Liver (tissue), 9 donors: ENCODE results near the gene THADA. TPM values are rescaled to one million over a fixed set of nuclear protein-coding genes. Genes with fewer than 3 reads are reported as not detected.

Experiments used
- DNase-seq: peaks from one replicate; pipeline ENCODE4 v3.0.0-alpha.2; 2017; ENCODE audit warnings: low spot score
- H3K27ac ChIP-seq, 2 donors: one replicate each; pipeline ENCODE4 v1.7.0; 2013; ENCODE audit warnings: inconsistent platforms in 2 of 2, low read length in 2 of 2, control low read depth in 1 of 2, low read depth in 1 of 2, mild to moderate bottlenecking in 1 of 2
- H3K27me3 ChIP-seq, 4 donors: one replicate each; pipeline versions ENCODE4 v1.6.1 to v1.7.0; 2013; ENCODE audit warnings: low read length in 3 of 4, inconsistent platforms in 1 of 4, mild to moderate bottlenecking in 1 of 4, moderate library complexity in 1 of 4; ENCODE audit not compliant: control insufficient read depth in 4 of 4, insufficient read depth in 4 of 4
- H3K36me3 ChIP-seq, 4 donors: one replicate each; pipeline versions ENCODE4 v1.6.1 to v1.7.0; 2013; ENCODE audit warnings: low read length in 3 of 4, mild to moderate bottlenecking in 3 of 4, low read depth in 1 of 4, moderate library complexity in 1 of 4; ENCODE audit not compliant: control insufficient read depth in 4 of 4, insufficient read depth in 3 of 4
- H3K4me1 ChIP-seq, 4 donors: one replicate each; pipeline versions ENCODE4 v1.6.1 to v1.7.0; 2013; ENCODE audit warnings: low read length in 3 of 4, mild to moderate bottlenecking in 3 of 4, moderate library complexity in 1 of 4; ENCODE audit not compliant: control insufficient read depth in 4 of 4, insufficient read depth in 4 of 4
- H3K4me3 ChIP-seq, 3 donors: one replicate each; pipeline versions ENCODE4 v1.6.1 to v1.7.0; 2013; ENCODE audit warnings: low read length in 3 of 3, control low read depth in 1 of 3, low read depth in 1 of 3, mild to moderate bottlenecking in 1 of 3
- H3K9ac ChIP-seq, 2 donors: one replicate each; pipeline ENCODE4 v1.7.0; 2013; ENCODE audit warnings: low read length in 2 of 2, mild to moderate bottlenecking in 2 of 2, moderate library complexity in 2 of 2, control low read depth in 1 of 2, low read depth in 1 of 2
- H3K9me3 ChIP-seq, 4 donors: one replicate each; pipeline versions ENCODE4 v1.6.1 to v1.7.0; 2013; ENCODE audit warnings: low read length in 3 of 4; ENCODE audit not compliant: control insufficient read depth in 4 of 4
- FOXA1 ChIP-seq: IDR thresholded peaks from 2 replicates; pipeline ENCODE4 v1.6.1; 2016; ENCODE audit warnings: antibody characterized with exemption
- HNF4G ChIP-seq: IDR thresholded peaks from 2 replicates; pipeline ENCODE4 v1.6.1; 2016; ENCODE audit warnings: antibody characterized with exemption
- JUND ChIP-seq, 2 donors: IDR thresholded peaks; 2 replicates each; pipeline ENCODE4 v1.6.1; 2016; ENCODE audit warnings: antibody characterized with exemption in 2 of 2
- MAX ChIP-seq: IDR thresholded peaks from 2 replicates; pipeline ENCODE4 v1.6.1; 2016; ENCODE audit warnings: antibody characterized with exemption
- NR2F2 ChIP-seq: IDR thresholded peaks from 2 replicates; pipeline ENCODE4 v1.6.1; 2016; ENCODE audit warnings: antibody characterized with exemption
- RAD21 ChIP-seq, 2 donors: IDR thresholded peaks; 2 replicates each; pipeline ENCODE4 v1.6.1; 2016; ENCODE audit warnings: antibody characterized with exemption in 2 of 2, mild to moderate bottlenecking in 2 of 2
- REST ChIP-seq: IDR thresholded peaks from 2 replicates; pipeline ENCODE4 v1.6.1; 2016; ENCODE audit warnings: antibody characterized with exemption, mild to moderate bottlenecking
- RXRA ChIP-seq, 2 donors: IDR thresholded peaks; 2 replicates each; pipeline ENCODE4 v1.6.1; 2017 to 2018; ENCODE audit warnings: antibody characterized with exemption in 2 of 2, mild to moderate bottlenecking in 1 of 2
- TAF1 ChIP-seq: conservative IDR thresholded peaks from 2 replicates; pipeline ENCODE4 v1.6.1; 2016; ENCODE audit warnings: antibody characterized with exemption, mild to moderate bottlenecking
- YY1 ChIP-seq: IDR thresholded peaks from 2 replicates; pipeline ENCODE4 v1.6.1; 2016; ENCODE audit warnings: antibody characterized with exemption, mild to moderate bottlenecking
- WGBS: extraction: QIAGEN DNeasy Blood & Tissue Kit; methylation state at CpG from one replicate; pipeline ENCODE4 v1.1.7; 2013; 5-methylcytosine and 5-hydroxymethylcytosine counted together
- polyA plus RNA-seq, 2 donors: library from polyadenylated mRNA; stranded (reverse) in 1 of 2; unstranded in 1 of 2; fragments of 200-250 nt in 1 of 2; fragments of >200 nt in 1 of 2; fragmentation: Nextera tagmentation in 1 of 2; extraction: Ambion mirVana in 1 of 2; gene quantifications; one replicate each; pipeline versions ENCODE4 v1.2.1 to v1.2.3, GENCODE V29; 2013 to 2015
- total RNA-seq, 2 donors: library from RNA; depleted of rRNA; stranded (reverse); fragments of >200 nt; gene quantifications; one replicate each; pipeline ENCODE4 v1.2.3, GENCODE V29; 2014
- TF ChIP-seq, protein P1 (sequence below): fragments of 150-350 bp; IDR thresholded peaks from 2 replicates; pipeline ENCODE4 v1.5.1; 2017; ENCODE audit warnings: improper control_type of control experiment, low read depth, low read length; ENCODE audit not compliant: missing input control
- donor health status: healthy.
- donor health status: healthy.
- donor health status: healthy.
- donor health status: healthy.
- donor health status: healthy.

THADA gene
- total and polyA plus RNA-seq, 4 donors = 12.0 to 37.2 (median 22.3) TPM

DNA sequence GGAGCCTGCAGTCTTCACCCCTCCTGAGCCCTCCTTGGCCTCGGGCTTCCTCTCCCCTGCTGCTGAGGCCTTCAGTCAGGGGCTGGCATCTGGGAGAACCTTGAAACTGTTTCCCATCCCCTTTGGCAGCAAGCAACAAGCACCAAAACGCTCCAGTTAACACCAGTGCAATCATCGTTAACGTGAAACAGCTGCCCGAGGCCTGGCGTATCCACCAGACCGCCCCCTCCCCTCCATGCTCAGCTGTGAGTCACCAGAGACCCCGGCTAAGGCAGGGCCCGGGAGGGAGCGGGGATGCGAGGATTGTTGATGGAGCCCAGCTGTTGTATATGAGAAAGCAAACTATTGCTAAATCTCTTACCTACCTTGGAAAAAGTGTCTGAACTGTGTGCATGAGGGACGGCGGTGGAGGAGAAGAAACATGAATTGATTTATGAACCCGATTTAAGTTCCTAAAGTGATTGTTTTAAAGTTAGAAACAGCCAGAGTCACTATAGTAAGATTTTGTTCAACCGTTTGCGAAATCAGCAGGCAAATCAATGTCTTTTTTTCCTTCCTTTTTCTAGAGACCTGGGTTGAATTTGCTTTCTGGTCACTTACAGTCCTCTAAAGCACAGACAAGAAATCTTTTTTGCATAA lies 374.6 kb downstream of the THADA start:
- DNase-seq = peak; percentile 57
- 3% methylated on average over 16 of the region's 16 CpGs for WGBS
- H3K9me3 ChIP-seq = no peaks in the 10 kb centered on the region
- H3K4me3 ChIP-seq = peak overlapping the region in 2 of 3 donors; percentile 48 to 64
- TF ChIP-seq RAD21 (IDR thresholded peaks at IDR 0.05) (no peak), NR2F2 (no peak), TAF1 (no peak), JUND (IDR thresholded peaks at IDR 0.05) (no peak), RXRA (IDR thresholded peaks at IDR 0.05) (no peak), YY1 (peak; percentile 9), FOXA1 (no peak)
- H3K27me3 ChIP-seq = no peaks in the 10 kb centered on the region
- peaks cover 0 to 8% (median 1%) of the 10 kb centered on the region in 4 donors for H3K36me3 ChIP-seq
- peak overlapping the region; percentile 72 to 94 for H3K9ac ChIP-seq
- H3K27ac ChIP-seq = peak overlapping the region; percentile 76 to 89
- peaks cover 12 to 61% (median 48%) of the 10 kb centered on the region in 4 donors for H3K4me1 ChIP-seq

DNA sequence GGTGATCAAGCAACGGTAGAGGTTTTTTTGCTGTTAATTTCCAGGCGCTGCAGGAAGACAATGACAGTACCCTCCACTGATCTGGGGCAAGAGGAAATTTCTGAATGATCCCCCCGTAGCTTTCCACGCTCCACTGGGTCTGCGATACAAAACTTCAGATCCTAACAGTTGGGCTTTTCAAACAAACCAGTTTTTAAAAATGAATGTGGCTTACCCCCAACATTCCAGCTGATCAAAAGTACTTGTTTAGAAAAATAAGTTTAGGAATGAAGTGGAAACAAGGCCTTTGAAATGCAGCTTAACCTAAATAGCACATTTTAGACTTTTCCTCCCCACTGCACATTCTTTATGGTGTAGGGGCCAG lies 375.1 kb downstream of the THADA start:
- peaks cover 0 to 8% (median 1%) of the 10 kb centered on the region in 4 donors for H3K36me3 ChIP-seq
- H3K4me3 ChIP-seq = peak overlapping the region; percentile 48 to 64 (median 50)
- no peak for TF ChIP-seq HNF4G
- no peak for TF ChIP-seq REST
- no peak for TF ChIP-seq JUND (IDR thresholded peaks at IDR 0.05)
- TF ChIP-seq RAD21 (IDR thresholded peaks at IDR 0.05) = no peak
- no peak for TF ChIP-seq MAX
- TF ChIP-seq, protein P1, sequence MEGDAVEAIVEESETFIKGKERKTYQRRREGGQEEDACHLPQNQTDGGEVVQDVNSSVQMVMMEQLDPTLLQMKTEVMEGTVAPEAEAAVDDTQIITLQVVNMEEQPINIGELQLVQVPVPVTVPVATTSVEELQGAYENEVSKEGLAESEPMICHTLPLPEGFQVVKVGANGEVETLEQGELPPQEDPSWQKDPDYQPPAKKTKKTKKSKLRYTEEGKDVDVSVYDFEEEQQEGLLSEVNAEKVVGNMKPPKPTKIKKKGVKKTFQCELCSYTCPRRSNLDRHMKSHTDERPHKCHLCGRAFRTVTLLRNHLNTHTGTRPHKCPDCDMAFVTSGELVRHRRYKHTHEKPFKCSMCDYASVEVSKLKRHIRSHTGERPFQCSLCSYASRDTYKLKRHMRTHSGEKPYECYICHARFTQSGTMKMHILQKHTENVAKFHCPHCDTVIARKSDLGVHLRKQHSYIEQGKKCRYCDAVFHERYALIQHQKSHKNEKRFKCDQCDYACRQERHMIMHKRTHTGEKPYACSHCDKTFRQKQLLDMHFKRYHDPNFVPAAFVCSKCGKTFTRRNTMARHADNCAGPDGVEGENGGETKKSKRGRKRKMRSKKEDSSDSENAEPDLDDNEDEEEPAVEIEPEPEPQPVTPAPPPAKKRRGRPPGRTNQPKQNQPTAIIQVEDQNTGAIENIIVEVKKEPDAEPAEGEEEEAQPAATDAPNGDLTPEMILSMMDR = no peak
- no peak for TF ChIP-seq TAF1
- H3K9ac ChIP-seq = peak overlapping the region; percentile 72 to 94
- peak overlapping the region; percentile 76 to 89 for H3K27ac ChIP-seq
- WGBS = 38% methylated on average over 5 of the region's 5 CpGs
- no peak for DNase-seq
- peaks cover 12 to 61% (median 48%) of the 10 kb centered on the region in 4 donors for H3K4me1 ChIP-seq
- H3K27me3 ChIP-seq = no peaks in the 10 kb centered on the region
- H3K9me3 ChIP-seq = no peaks in the 10 kb centered on the region

- H3K27me3 ChIP-seq = no peaks in the 10 kb centered on the region
- H3K27ac ChIP-seq = peak overlapping the region; percentile 76 to 89
- H3K9ac ChIP-seq = peak overlapping the region; percentile 72 to 94
- no peaks in the 10 kb centered on the region for H3K9me3 ChIP-seq
- peaks cover 12 to 61% (median 46%) of the 10 kb centered on the region in 4 donors for H3K4me1 ChIP-seq
- 2% methylated on average over 10 of the region's 10 CpGs for WGBS
- TF ChIP-seq NR2F2 (no peak), YY1 (peak; percentile 9)
- no peak for DNase-seq
- peaks cover 0 to 8% (median 1%) of the 10 kb centered on the region in 4 donors for H3K36me3 ChIP-seq
- peak overlapping the region; percentile 48 to 64 (median 50) for H3K4me3 ChIP-seq
These were observed 375.5 kb downstream of the THADA start for GRCh38 chr2:43220229-43220751.
